Activated CD8-positive, alpha-beta T cell treated with anti-CD3 and anti-CD28 coated beads for 36 hours (primary cell): ENCODE data around the gene MAP2K6. TPM values are rescaled to one million over a fixed set of nuclear protein-coding genes. Genes with fewer than 3 reads are reported as not detected.

Experiments
- ATAC-seq: fragments of 200-7000 bp; cut with Tn5 transposase; one replicate; pipeline ENCODE4 v1.10.0; 2021; ENCODE audit warnings: mild to moderate bottlenecking, moderate library complexity
- CTCF ChIA-PET: fragments of 350-600 bp; sonication (Branson Sonifier 250); formaldehyde crosslinking; loops from one replicate; lab custom pipeline; 2021; ENCODE audit warnings: antibody characterized with exemption; lab: Charles Lee
- POLR2A ChIA-PET: fragments of 350-600 bp; sonication (Branson Sonifier 250); formaldehyde crosslinking; loops from one replicate; lab custom pipeline; 2021; ENCODE audit warnings: antibody characterized with exemption; lab: Charles Lee
- DNase-seq: peaks from one replicate; pipeline ENCODE4 v3.0.0-alpha.2; 2020
- H3K27ac Mint-ChIP-seq: one replicate; pipeline ENCODE4 v1.8.0; 2021; ENCODE audit warnings: mild to moderate bottlenecking, mixed read lengths
- H3K27me3 Mint-ChIP-seq: one replicate; pipeline ENCODE4 v1.8.0; 2021; ENCODE audit warnings: mixed read lengths
- H3K36me3 Mint-ChIP-seq: one replicate; pipeline ENCODE4 v1.8.0; 2021; ENCODE audit warnings: low read depth, mixed read lengths
- H3K4me1 Mint-ChIP-seq: one replicate; pipeline ENCODE4 v1.8.0; 2021; ENCODE audit warnings: low read depth, mixed read lengths
- H3K4me3 Mint-ChIP-seq: one replicate; pipeline ENCODE4 v1.8.0; 2021; ENCODE audit warnings: mild to moderate bottlenecking, moderate library complexity, mixed read lengths
- H3K9me3 Mint-ChIP-seq: one replicate; pipeline ENCODE4 v1.8.0; 2021; ENCODE audit warnings: mixed read lengths
- intact Hi-C: fragments of 100-400 bp; cut with micrococcal nuclease; formaldehyde crosslinking; loops from one replicate; pipeline ENCODE4 v1.10.0; 2022
- total RNA-seq, 2 experiments: library from RNA; stranded (reverse); gene quantifications; one replicate each; pipeline ENCODE4 v1.2.3, GENCODE V29; 2021
- TF ChIP-seq, protein P1 (sequence below): fragments of 200-600 bp; IDR thresholded peaks from one replicate; pipeline ENCODE4 v1.8.0; 2022; ENCODE audit warnings: antibody characterized with exemption, mild to moderate bottlenecking

MAP2K6 gene
- total RNA-seq, 2 experiments from 2014 or later, result 3.2 to 3.3 TPM

DNA sequence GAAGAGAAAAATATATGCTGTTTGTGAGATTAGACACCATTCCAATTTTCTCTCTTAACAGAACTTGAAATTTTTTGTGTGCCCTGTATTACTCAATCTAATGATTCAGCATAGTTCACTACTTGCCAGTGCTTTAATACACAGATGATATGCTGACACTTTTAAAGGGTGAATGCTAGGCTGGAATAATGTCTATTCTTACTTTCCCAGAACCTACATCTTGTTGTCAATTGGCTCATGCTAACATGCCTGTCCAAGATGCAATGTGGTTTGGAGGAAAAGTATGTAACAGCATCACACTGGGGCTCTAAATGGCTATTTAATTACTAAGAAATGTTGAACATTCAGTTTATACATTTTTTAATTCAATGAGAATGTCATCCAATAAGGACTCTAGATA, 7.6 kb upstream of the MAP2K6 start:
- intact Hi-C loops, result no loop called here
- Mint-ChIP-seq H3K9me3 (no peaks in the 10 kb centered on the region), H3K27me3 (peaks cover 2% of the 10 kb centered on the region), H3K27ac (no peak overlapping the region), H3K36me3 (no peaks in the 10 kb centered on the region), H3K4me3 (no peak overlapping the region), H3K4me1 (no peaks in the 10 kb centered on the region)
- ATAC-seq (no peak), DNase-seq (no peak)
- ChIA-PET POLR2A (no interaction called here), CTCF (no interaction called here)
- TF ChIP-seq, protein P1, sequence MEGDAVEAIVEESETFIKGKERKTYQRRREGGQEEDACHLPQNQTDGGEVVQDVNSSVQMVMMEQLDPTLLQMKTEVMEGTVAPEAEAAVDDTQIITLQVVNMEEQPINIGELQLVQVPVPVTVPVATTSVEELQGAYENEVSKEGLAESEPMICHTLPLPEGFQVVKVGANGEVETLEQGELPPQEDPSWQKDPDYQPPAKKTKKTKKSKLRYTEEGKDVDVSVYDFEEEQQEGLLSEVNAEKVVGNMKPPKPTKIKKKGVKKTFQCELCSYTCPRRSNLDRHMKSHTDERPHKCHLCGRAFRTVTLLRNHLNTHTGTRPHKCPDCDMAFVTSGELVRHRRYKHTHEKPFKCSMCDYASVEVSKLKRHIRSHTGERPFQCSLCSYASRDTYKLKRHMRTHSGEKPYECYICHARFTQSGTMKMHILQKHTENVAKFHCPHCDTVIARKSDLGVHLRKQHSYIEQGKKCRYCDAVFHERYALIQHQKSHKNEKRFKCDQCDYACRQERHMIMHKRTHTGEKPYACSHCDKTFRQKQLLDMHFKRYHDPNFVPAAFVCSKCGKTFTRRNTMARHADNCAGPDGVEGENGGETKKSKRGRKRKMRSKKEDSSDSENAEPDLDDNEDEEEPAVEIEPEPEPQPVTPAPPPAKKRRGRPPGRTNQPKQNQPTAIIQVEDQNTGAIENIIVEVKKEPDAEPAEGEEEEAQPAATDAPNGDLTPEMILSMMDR, result no peak

DNA sequence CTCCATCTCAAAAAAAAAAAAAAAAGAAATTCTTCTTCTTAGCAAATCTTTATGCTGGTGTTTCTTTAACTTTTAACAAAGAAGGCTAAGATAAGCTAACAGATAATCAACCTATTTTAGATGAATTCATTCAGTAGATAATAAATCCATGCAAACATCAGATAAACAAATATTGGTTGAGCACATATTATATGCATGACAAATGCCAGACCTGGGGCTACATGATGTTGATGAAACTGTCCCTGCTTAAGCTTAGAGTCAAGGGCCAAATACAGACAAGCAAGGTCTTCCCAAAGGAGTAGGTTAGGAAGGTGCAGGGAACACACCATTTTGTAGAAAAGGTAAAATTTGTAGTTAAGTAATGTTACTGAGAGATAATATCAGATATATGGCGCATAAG, 6.7 kb upstream of the MAP2K6 start:
- intact Hi-C loops, result no loop called here
- ATAC-seq (no peak), DNase-seq (no peak)
- TF ChIP-seq, protein P1, result no peak
- Mint-ChIP-seq H3K27me3 (peaks cover 2% of the 10 kb centered on the region), H3K27ac (no peak overlapping the region), H3K4me3 (no peak overlapping the region), H3K4me1 (no peaks in the 10 kb centered on the region), H3K9me3 (no peaks in the 10 kb centered on the region), H3K36me3 (no peaks in the 10 kb centered on the region)
- ChIA-PET CTCF (interaction anchor here (0.7 to 1.3 kb wide), 2 partner anchors 13 to 115 kb away, joined by 3 to 7 read pairs; no protein-coding TSS in a partner anchor), POLR2A (interaction anchor here (1.0 kb wide), 1 partner anchor 9 kb away, joined by 3 read pairs; no protein-coding TSS in a partner anchor)

GRCh38 chr17:69410671-69411070, 3.8 kb upstream of the MAP2K6 start:
- POLR2A ChIA-PET, result no interaction called here
- Mint-ChIP-seq H3K36me3 (no peaks in the 10 kb centered on the region), H3K27ac (no peak overlapping the region), H3K27me3 (no peaks in the 10 kb centered on the region), H3K4me1 (no peaks in the 10 kb centered on the region), H3K4me3 (no peak overlapping the region), H3K9me3 (no peaks in the 10 kb centered on the region)
- TF ChIP-seq, protein P1, result no peak
- intact Hi-C loops, result loop anchor here (10.0 kb wide), 1 partner anchor 114 kb away; no protein-coding TSS in a partner anchor
- ATAC-seq (no peak), DNase-seq (no peak)
- CTCF ChIA-PET, result no interaction called here

DNA sequence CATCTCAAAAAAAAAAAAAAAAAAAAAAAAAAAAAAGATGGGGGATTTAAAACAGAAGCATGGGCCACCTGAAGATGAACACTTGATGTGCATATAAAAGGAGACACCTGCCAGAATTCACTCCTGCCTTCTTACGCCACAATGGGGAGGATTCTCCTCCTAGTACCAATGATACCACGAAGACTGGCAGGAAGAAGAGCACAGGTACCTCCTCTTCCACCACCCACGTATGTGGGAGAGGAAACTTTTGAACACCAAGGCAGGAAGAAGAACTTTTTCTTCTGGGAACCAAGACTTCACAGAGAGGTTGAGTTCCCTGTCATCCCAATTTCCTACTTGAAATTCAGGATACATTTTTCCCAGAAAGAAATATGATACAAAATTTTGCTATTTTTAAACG, 2.7 kb upstream of the MAP2K6 start:
- Mint-ChIP-seq H3K4me3 (no peak overlapping the region), H3K27ac (no peak overlapping the region), H3K36me3 (no peaks in the 10 kb centered on the region), H3K9me3 (no peaks in the 10 kb centered on the region), H3K27me3 (no peaks in the 10 kb centered on the region), H3K4me1 (no peaks in the 10 kb centered on the region)
- DNase-seq (no peak), ATAC-seq (no peak)
- intact Hi-C loops, result loop anchor here (10.0 kb wide), 1 partner anchor 113 kb away; no protein-coding TSS in a partner anchor
- ChIA-PET CTCF (interaction anchor here (0.8 to 1.3 kb wide), 2 partner anchors 16 to 17 kb away, joined by 3 to 4 read pairs; no protein-coding TSS in a partner anchor), POLR2A (no interaction called here)
- TF ChIP-seq, protein P1, result no peak

DNA sequence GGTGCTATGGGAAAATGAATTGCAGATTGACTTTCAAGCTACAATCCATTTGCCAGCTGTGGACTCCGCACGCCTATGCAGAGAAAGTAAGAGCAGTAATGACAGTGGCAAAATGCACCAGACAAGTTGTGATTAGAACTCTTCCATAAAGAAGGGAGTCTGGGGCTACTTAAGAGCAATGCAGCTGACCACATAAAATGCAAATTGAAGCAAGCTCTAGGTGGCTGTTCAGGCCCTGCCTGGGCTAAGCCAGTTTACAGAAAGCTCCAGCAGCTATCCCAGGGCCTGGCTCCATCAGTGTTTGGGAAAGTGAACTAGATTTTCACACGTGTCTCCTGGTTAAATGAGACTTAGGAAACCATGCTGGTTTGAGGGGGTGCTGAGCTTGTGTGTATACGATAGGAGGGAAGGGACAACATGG, 2.2 kb upstream of the MAP2K6 start:
- no peaks in the 10 kb centered on the region for H3K9me3 Mint-ChIP-seq
- ATAC-seq (no peak), DNase-seq (no peak)
- no peak overlapping the region for H3K4me3 Mint-ChIP-seq
- H3K4me1 Mint-ChIP-seq, result no peaks in the 10 kb centered on the region
- no peak overlapping the region for H3K27ac Mint-ChIP-seq
- ChIA-PET CTCF (interaction anchor here (0.8 to 1.3 kb wide), 2 partner anchors 16 to 18 kb away, joined by 3 to 4 read pairs; no protein-coding TSS in a partner anchor), POLR2A (interaction anchor here (0.6 to 1.2 kb wide), 2 partner anchors 86 to 635 kb away, joined by 3 to 4 read pairs; partner anchors contain the start of gene ABCA5)
- intact Hi-C loops, result loop anchor here (10.0 kb wide), 1 partner anchor 113 kb away; no protein-coding TSS in a partner anchor
- TF ChIP-seq, protein P1, result no peak
- no peaks in the 10 kb centered on the region for H3K36me3 Mint-ChIP-seq
- no peaks in the 10 kb centered on the region for H3K27me3 Mint-ChIP-seq
